SU-DHL-6 (cell line): ENCODE measurements around the gene LLCFC1.

ENCODE experiments used
- H2AFZ ChIP-seq: fragments of 200-600 bp; sonication (generic); 2 replicates; pipeline ENCODE4 v1.6.1; 2014; ENCODE audit warnings: low read depth, mild to moderate bottlenecking, moderate library complexity, mixed read lengths, antibody characterized with exemption, low read length; ENCODE audit not compliant: severe bottlenecking
- H3F3A ChIP-seq: fragments of 200-600 bp; shearing (Covaris generic); 2 replicates; pipeline ENCODE4 v1.6.0; 2016; ENCODE audit warnings: antibody characterized with exemption, mild to moderate bottlenecking; ENCODE audit not compliant: insufficient read depth
- H3K27ac ChIP-seq: fragments of 200-600 bp; sonication (generic); 2 replicates; pipeline ENCODE4 v1.5.1; 2016; ENCODE audit warnings: low read depth, mild to moderate bottlenecking, low read length, moderate library complexity, mixed read lengths
- H3K27me3 ChIP-seq: fragments of 200-600 bp; sonication (generic), shearing (Covaris generic); 2 replicates; pipeline ENCODE4 v1.6.0; 2014; ENCODE audit warnings: mild to moderate bottlenecking, low read length
- H3K36me3 ChIP-seq: fragments of 200-600 bp; sonication (generic); 2 replicates; pipeline ENCODE4 v1.6.1; 2014; ENCODE audit warnings: mild to moderate bottlenecking, low read length, mixed read lengths
- H3K4me2 ChIP-seq: fragments of 300-600, 200-600 bp; shearing (Covaris generic), sonication (generic); 2 replicates; pipeline ENCODE4 v1.6.0; 2014; ENCODE audit warnings: low read length, low read depth, mild to moderate bottlenecking; ENCODE audit not compliant: poor library complexity, severe bottlenecking
- H3K4me3 ChIP-seq: fragments of 200-600 bp; sonication (generic); 2 replicates; pipeline ENCODE4 v1.5.1; 2014; ENCODE audit warnings: antibody characterized with exemption, low read length, mild to moderate bottlenecking, mixed read lengths; ENCODE audit not compliant: insufficient read depth, poor library complexity, severe bottlenecking
- H3K79me2 ChIP-seq: fragments of 200-600 bp; sonication (generic); 2 replicates; pipeline ENCODE4 v1.6.1; 2014; ENCODE audit warnings: mild to moderate bottlenecking, low read length, moderate library complexity; ENCODE audit not compliant: insufficient read depth
- H3K9ac ChIP-seq: fragments of 200-600 bp; sonication (generic); 2 replicates; pipeline ENCODE4 v1.7.0; 2014; ENCODE audit warnings: mild to moderate bottlenecking, low read length
- H3K9me2 ChIP-seq: fragments of 200-600 bp; sonication (generic); replicated peaks from 2 replicates; pipeline ENCODE4 v1.6.1; 2014; ENCODE audit warnings: low read length; ENCODE audit not compliant: insufficient read depth
- H3K9me3 ChIP-seq: fragments of 200-600 bp; sonication (generic); 2 replicates; pipeline ENCODE4 v1.6.1; 2014; ENCODE audit warnings: low read length, mixed read lengths; ENCODE audit not compliant: insufficient read depth
- H4K20me1 ChIP-seq: fragments of 200-600 bp; sonication (generic); 2 replicates; pipeline ENCODE4 v1.6.1; 2014; ENCODE audit warnings: low read depth, mild to moderate bottlenecking, antibody characterized with exemption, low read length, moderate library complexity, mixed read lengths
- CTCF ChIP-seq: fragments of 200-600 bp; sonication (generic); IDR thresholded peaks from one replicate; pipeline ENCODE4 v1.5.1; 2017; ENCODE audit warnings: antibody characterized with exemption, mild to moderate bottlenecking, low read length, moderate library complexity; ENCODE audit not compliant: insufficient read depth, poor library complexity, severe bottlenecking
- EZH2phosphoT487 ChIP-seq: fragments of 200-600 bp; sonication (generic), shearing (Covaris generic); conservative IDR thresholded peaks from 2 replicates; pipeline ENCODE4 v1.6.1; 2018; ENCODE audit warnings: mild to moderate bottlenecking, antibody characterized with exemption, low read length, moderate library complexity, mixed read lengths

Gene LLCFC1

DNA sequence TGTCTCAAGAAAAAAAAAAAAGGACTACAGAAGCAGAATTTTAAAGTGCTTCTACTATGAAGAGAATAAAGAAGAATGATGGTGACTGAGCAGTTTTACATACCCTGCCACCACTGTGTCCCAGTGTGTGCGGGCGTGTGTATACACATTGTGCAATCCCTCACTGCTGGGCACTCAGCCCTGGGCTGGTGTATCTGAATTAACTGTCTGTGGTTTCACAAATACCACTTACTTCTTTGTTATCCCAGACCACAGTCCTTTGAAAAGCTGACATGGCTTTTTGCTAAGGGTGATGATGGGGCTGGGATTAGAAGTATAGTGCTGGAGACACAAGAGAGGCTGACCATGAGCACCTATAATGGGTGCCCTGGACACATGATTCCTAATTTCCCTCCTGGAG, 32.6 kb upstream of the LLCFC1 start:
- H4K20me1 ChIP-seq, result no peaks in the 10 kb centered on the region
- H3K9me2 ChIP-seq, result no peaks in the 10 kb centered on the region
- H3K4me3 ChIP-seq, result no peak overlapping the region
- peaks cover 5% of the 10 kb centered on the region for H3K9me3 ChIP-seq
- no peak overlapping the region for H3K4me2 ChIP-seq
- TF ChIP-seq EZH2phosphoT487, result no peak
- TF ChIP-seq CTCF, result no peak
- H3K27ac ChIP-seq, result no peak overlapping the region
- no peak overlapping the region for H3K9ac ChIP-seq
- H3F3A ChIP-seq, result no peaks in the 10 kb centered on the region
- H3K27me3 ChIP-seq, result no peaks in the 10 kb centered on the region
- H3K36me3 ChIP-seq, result no peaks in the 10 kb centered on the region
- no peak overlapping the region for H2AFZ ChIP-seq
- no peaks in the 10 kb centered on the region for H3K79me2 ChIP-seq

DNA sequence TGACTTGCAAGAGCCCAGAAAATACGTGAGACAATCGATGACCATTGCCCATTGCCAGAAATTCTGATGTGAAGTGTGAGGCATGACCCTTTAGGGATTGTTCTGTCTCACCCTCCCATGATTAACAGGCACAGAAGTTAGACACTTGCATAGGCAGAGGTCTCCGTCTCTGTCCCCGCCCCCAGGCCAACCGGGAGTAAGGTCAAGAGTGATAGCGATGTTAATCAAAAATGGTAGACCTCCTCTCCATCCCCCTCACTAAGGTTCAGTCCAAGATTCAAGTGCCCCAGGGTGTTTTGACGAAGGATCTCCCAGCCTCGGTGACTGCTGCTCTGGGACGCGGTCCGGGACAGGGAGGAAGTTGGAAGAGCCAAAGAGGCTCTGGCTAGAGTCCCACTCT, 31.0 kb upstream of the LLCFC1 start:
- H3K36me3 ChIP-seq, result no peaks in the 10 kb centered on the region
- H3K9me3 ChIP-seq, result peaks cover 5% of the 10 kb centered on the region
- H4K20me1 ChIP-seq, result no peaks in the 10 kb centered on the region
- H3K27ac ChIP-seq, result no peak overlapping the region
- H3K9ac ChIP-seq, result no peak overlapping the region
- no peaks in the 10 kb centered on the region for H3F3A ChIP-seq
- H3K79me2 ChIP-seq, result no peaks in the 10 kb centered on the region
- no peaks in the 10 kb centered on the region for H3K9me2 ChIP-seq
- H3K4me3 ChIP-seq, result no peak overlapping the region
- no peaks in the 10 kb centered on the region for H3K27me3 ChIP-seq
- H2AFZ ChIP-seq, result no peak overlapping the region
- H3K4me2 ChIP-seq, result no peak overlapping the region
- TF ChIP-seq CTCF (no peak), EZH2phosphoT487 (no peak)

- Histone ChIP-seq H2AFZ (no peak overlapping the region), H3K79me2 (no peaks in the 10 kb centered on the region), H3K27ac (no peak overlapping the region)
Measured at GRCh38 chr7:142908921-142909890, 30.1 kb upstream of the LLCFC1 start.

More at GRCh38 chr7:142908921-142909890, 30.1 kb upstream of the LLCFC1 start:
- H3K4me3 ChIP-seq, result no peak overlapping the region
- no peaks in the 10 kb centered on the region for H3K27me3 ChIP-seq
- no peak overlapping the region for H3K9ac ChIP-seq
- no peak for TF ChIP-seq EZH2phosphoT487
- peak; percentile 24 for TF ChIP-seq CTCF
- no peaks in the 10 kb centered on the region for H3K36me3 ChIP-seq
- H3K9me3 ChIP-seq, result peaks cover 4% of the 10 kb centered on the region
- no peak overlapping the region for H3K4me2 ChIP-seq
- no peaks in the 10 kb centered on the region for H3F3A ChIP-seq
- no peaks in the 10 kb centered on the region for H4K20me1 ChIP-seq
- no peaks in the 10 kb centered on the region for H3K9me2 ChIP-seq
